HepG2 (cell line): ENCODE results near the gene ZNF587B. TPM values are rescaled to one million over a fixed set of nuclear protein-coding genes. Genes with fewer than 3 reads are reported as not detected.
A peak's percentile ranks its signal among the peaks of the same experiment; 100 is the strongest.

ENCODE experiments used
- AHR ChIP-seq: IDR thresholded peaks from 2 replicates; pipeline ENCODE4 v1.6.1; 2018; ENCODE audit warnings: missing genetic modification reagents, missing compliant biosample characterization
- ATF1 ChIP-seq: IDR thresholded peaks from 2 replicates; pipeline ENCODE4 v1.6.1; 2016; ENCODE audit warnings: mild to moderate bottlenecking, control low read depth
- FOXA3 ChIP-seq: IDR thresholded peaks from 2 replicates; pipeline ENCODE4 v1.6.1; 2016; ENCODE audit warnings: missing genetic modification reagents, missing compliant biosample characterization
- HOXA3 ChIP-seq: sonication (generic); formaldehyde crosslinking; IDR thresholded peaks from 2 replicates; pipeline ENCODE4 v1.5.0; 2020; ENCODE audit warnings: missing genetic modification reagents
- KMT2B ChIP-seq: IDR thresholded peaks from 2 replicates; pipeline ENCODE4 v1.6.1; 2016; ENCODE audit warnings: missing genetic modification reagents, missing compliant biosample characterization
- POLR2AphosphoS5 ChIP-seq: IDR thresholded peaks from 2 replicates; pipeline ENCODE4 v1.6.1; 2012; ENCODE audit warnings: low read depth, low read length
- SP4 ChIP-seq: sonication (generic); formaldehyde crosslinking; IDR thresholded peaks from 2 replicates; pipeline ENCODE4 v1.8.1; 2023; ENCODE audit warnings: mild to moderate bottlenecking, missing genetic modification reagents
- SRF ChIP-seq: IDR thresholded peaks from 2 replicates; pipeline ENCODE4 v1.6.1; 2011; ENCODE audit warnings: mild to moderate bottlenecking, low read depth, low read length, moderate library complexity
- SUZ12 ChIP-seq: fragments of 150-350 bp; IDR thresholded peaks from 2 replicates; pipeline ENCODE4 v1.6.1; 2014; ENCODE audit warnings: low read depth, low read length
- YEATS2 ChIP-seq: sonication (generic); formaldehyde crosslinking; IDR thresholded peaks from 2 replicates; pipeline ENCODE4 v1.4.0; 2020; ENCODE audit warnings: missing genetic modification reagents, borderline replicate concordance
- ZMAT3 ChIP-seq: sonication (generic); formaldehyde crosslinking; conservative IDR thresholded peaks from 2 replicates; pipeline ENCODE4 v1.7.0; 2021; ENCODE audit warnings: missing genetic modification reagents
- ZNF672 ChIP-seq: sonication (generic); formaldehyde crosslinking; IDR thresholded peaks from 2 replicates; pipeline ENCODE4 v1.8.1; 2022; ENCODE audit warnings: missing genetic modification reagents
- polyA plus RNA-seq, 8 experiments: library from polyadenylated mRNA; depleted of rRNA in 3 of 8; stranded (reverse) in 7 of 8; unstranded in 1 of 8; fragments of >200 nt; fragmentation: Illumina TruSeq in 4 of 8; extraction: Trizol in 4 of 8; gene quantifications; 2 replicates each; pipeline versions ENCODE4 v1.2.1 to v1.2.3, GENCODE V29; 2011 to 2016; ENCODE audit warnings: low read depth in 4 of 8, missing spikeins in 1 of 8, mixed read lengths in 1 of 8; ENCODE audit not compliant: insufficient read depth in 1 of 8
- total RNA-seq, 5 experiments: library from RNA; depleted of rRNA; stranded (reverse); fragments of >200 nt; fragmentation: Illumina TruSeq; extraction: Trizol; gene quantifications; 2 replicates each; pipeline ENCODE4 v1.2.3, GENCODE V29; 2016; ENCODE audit warnings: low read depth in 1 of 5
- TF ChIP-seq, protein P1 (sequence below), 2 experiments: fragments of 450-650 bp in 1 of 2; sonication (generic) in 1 of 2; formaldehyde crosslinking in 1 of 2; IDR thresholded peaks; 2 replicates each; pipeline versions ENCODE4 v1.6.1 to v1.8.0; 2016 to 2022; ENCODE audit warnings: antibody characterized with exemption in 1 of 2, mild to moderate bottlenecking in 1 of 2, missing genetic modification reagents in 1 of 2
- TF ChIP-seq, protein P2 (sequence below): sonication (generic); formaldehyde crosslinking; conservative IDR thresholded peaks from 2 replicates; pipeline ENCODE4 v1.8.1; 2023; ENCODE audit warnings: missing genetic modification reagents
- TF ChIP-seq, protein P3 (sequence below): sonication (generic); formaldehyde crosslinking; IDR thresholded peaks from 2 replicates; pipeline ENCODE4 v1.8.0; 2022; ENCODE audit warnings: mild to moderate bottlenecking, missing genetic modification reagents
- TF ChIP-seq, protein P4 (sequence below): sonication (generic); formaldehyde crosslinking; IDR thresholded peaks from 2 replicates; pipeline ENCODE4 v1.8.0; 2022; ENCODE audit warnings: mild to moderate bottlenecking, missing genetic modification reagents; ENCODE audit not compliant: insufficient replicate concordance

The ZNF587B gene
- total and polyA plus RNA-seq, 2 of the 13 experiments (the other 11 are each of a cell fraction or from before 2014, with no cell fraction given) = 5.2 to 29.9 TPM

DNA sequence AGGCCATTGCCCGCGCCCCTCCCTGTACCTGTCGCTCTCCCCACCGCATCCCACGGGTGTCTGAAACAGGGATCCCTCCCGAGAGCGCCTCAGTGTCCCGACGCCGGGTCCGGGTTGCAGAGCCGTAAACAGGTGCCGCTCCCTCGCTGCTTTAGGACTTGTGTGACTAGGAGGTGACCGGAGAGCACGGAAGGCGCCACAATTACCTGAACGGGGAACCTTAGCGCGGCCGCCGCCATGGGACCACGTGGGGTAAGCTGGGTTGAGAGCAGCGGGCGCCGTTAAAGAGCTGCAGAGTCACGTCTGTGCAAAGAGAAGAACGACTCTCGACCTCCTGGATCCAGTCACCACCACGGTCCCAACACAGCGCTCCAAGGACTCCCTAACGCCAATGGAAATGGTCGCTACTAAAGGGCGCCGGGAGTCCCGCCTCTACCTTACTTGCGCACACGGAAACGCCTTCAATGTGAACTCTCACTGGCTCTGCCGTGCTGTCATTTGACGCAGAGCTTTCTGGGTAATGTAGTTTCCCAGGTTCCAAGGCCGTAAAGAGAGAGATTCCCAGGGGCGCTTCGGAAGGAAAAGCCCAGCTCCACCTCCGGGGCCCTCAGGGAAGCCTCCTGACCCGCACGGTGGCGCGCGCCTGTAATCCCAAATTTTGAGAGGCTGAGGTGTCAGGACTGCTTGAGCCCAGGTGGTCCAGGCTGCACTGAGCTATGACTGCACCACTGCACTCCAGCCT is 15.4 kb upstream of the ZNF587B start, which contains the start of gene ZNF552 (continued):
- TF ChIP-seq, protein P1, sequence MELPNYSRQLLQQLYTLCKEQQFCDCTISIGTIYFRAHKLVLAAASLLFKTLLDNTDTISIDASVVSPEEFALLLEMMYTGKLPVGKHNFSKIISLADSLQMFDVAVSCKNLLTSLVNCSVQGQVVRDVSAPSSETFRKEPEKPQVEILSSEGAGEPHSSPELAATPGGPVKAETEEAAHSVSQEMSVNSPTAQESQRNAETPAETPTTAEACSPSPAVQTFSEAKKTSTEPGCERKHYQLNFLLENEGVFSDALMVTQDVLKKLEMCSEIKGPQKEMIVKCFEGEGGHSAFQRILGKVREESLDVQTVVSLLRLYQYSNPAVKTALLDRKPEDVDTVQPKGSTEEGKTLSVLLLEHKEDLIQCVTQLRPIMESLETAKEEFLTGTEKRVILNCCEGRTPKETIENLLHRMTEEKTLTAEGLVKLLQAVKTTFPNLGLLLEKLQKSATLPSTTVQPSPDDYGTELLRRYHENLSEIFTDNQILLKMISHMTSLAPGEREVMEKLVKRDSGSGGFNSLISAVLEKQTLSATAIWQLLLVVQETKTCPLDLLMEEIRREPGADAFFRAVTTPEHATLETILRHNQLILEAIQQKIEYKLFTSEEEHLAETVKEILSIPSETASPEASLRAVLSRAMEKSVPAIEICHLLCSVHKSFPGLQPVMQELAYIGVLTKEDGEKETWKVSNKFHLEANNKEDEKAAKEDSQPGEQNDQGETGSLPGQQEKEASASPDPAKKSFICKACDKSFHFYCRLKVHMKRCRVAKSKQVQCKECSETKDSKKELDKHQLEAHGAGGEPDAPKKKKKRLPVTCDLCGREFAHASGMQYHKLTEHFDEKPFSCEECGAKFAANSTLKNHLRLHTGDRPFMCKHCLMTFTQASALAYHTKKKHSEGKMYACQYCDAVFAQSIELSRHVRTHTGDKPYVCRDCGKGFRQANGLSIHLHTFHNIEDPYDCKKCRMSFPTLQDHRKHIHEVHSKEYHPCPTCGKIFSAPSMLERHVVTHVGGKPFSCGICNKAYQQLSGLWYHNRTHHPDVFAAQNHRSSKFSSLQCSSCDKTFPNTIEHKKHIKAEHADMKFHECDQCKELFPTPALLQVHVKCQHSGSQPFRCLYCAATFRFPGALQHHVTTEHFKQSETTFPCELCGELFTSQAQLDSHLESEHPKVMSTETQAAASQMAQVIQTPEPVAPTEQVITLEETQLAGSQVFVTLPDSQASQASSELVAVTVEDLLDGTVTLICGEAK (IDR thresholded peaks at IDR 0.05) = no peak
- TF ChIP-seq, protein P1 (CRISPR knock-in tag; IDR thresholded peaks at IDR 0.05) = peak; percentile 63; the same call in 1 of the 2 replicates
- TF ChIP-seq SRF (0 out of 2 replicates have a peak, but pooled peaks have one; percentile 49), YEATS2 (CRISPR knock-in tag) (peak; percentile 81; the same call in 1 of the 2 replicates), AHR (CRISPR knock-in tag) (0 out of 2 replicates have a peak, but pooled peaks have one; percentile 55), FOXA3 (CRISPR knock-in tag) (0 out of 2 replicates have a peak, but pooled peaks have one; percentile 37), SUZ12 (peak; percentile 81), SP4 (CRISPR knock-in tag) (peak; percentile 67), POLR2AphosphoS5 (peak; percentile 96), ZMAT3 (CRISPR knock-in tag) (peak; percentile 82; the same call in 1 of the 2 replicates), KMT2B (CRISPR knock-in tag) (peak; percentile 72), ZNF672 (CRISPR knock-in tag) (no peak), ATF1 (CRISPR knock-in tag) (peak; percentile 91), HOXA3 (CRISPR knock-in tag) (peak; percentile 75)
- TF ChIP-seq, protein P2, sequence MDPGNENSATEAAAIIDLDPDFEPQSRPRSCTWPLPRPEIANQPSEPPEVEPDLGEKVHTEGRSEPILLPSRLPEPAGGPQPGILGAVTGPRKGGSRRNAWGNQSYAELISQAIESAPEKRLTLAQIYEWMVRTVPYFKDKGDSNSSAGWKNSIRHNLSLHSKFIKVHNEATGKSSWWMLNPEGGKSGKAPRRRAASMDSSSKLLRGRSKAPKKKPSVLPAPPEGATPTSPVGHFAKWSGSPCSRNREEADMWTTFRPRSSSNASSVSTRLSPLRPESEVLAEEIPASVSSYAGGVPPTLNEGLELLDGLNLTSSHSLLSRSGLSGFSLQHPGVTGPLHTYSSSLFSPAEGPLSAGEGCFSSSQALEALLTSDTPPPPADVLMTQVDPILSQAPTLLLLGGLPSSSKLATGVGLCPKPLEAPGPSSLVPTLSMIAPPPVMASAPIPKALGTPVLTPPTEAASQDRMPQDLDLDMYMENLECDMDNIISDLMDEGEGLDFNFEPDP (CRISPR knock-in tag) = 0 out of 2 replicates have a peak, but pooled peaks have one; percentile 57
- TF ChIP-seq, protein P3, sequence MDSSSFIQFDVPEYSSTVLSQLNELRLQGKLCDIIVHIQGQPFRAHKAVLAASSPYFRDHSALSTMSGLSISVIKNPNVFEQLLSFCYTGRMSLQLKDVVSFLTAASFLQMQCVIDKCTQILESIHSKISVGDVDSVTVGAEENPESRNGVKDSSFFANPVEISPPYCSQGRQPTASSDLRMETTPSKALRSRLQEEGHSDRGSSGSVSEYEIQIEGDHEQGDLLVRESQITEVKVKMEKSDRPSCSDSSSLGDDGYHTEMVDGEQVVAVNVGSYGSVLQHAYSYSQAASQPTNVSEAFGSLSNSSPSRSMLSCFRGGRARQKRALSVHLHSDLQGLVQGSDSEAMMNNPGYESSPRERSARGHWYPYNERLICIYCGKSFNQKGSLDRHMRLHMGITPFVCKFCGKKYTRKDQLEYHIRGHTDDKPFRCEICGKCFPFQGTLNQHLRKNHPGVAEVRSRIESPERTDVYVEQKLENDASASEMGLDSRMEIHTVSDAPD (CRISPR knock-in tag) = no peak
- TF ChIP-seq, protein P4, sequence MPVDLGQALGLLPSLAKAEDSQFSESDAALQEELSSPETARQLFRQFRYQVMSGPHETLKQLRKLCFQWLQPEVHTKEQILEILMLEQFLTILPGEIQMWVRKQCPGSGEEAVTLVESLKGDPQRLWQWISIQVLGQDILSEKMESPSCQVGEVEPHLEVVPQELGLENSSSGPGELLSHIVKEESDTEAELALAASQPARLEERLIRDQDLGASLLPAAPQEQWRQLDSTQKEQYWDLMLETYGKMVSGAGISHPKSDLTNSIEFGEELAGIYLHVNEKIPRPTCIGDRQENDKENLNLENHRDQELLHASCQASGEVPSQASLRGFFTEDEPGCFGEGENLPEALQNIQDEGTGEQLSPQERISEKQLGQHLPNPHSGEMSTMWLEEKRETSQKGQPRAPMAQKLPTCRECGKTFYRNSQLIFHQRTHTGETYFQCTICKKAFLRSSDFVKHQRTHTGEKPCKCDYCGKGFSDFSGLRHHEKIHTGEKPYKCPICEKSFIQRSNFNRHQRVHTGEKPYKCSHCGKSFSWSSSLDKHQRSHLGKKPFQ = peak; percentile 58
